Thoracic aorta (tissue), 2 donors: ENCODE data around the gene ZNRF3. TPM values are rescaled to one million over a fixed set of nuclear protein-coding genes. Genes with fewer than 3 reads are reported as not detected.
A peak's percentile ranks its signal among the peaks of the same experiment; 100 is the strongest.

Experiments
- ATAC-seq: fragments of 150-250 bp; one replicate; pipeline ENCODE4 v1.8.0; 2017; ENCODE audit warnings: low read depth; ENCODE audit not compliant: insufficient number of reproducible peaks, low FRiP score
- DNase-seq: peaks from one replicate; pipeline ENCODE4 v3.0.0-alpha.2; 2020; ENCODE audit warnings: low spot score
- H3K27ac ChIP-seq, 2 donors: fragments of 200-600 bp; sonication (generic); 1 replicate in 1 of 2; 2 replicates in 1 of 2; pipeline ENCODE4 v1.5.1; 2016; ENCODE audit warnings: mild to moderate bottlenecking in 2 of 2, moderate library complexity in 2 of 2
- H3K27me3 ChIP-seq: fragments of 200-600 bp; sonication (generic); replicated peaks from 2 replicates; pipeline ENCODE4 v1.6.0; 2016; ENCODE audit warnings: mild to moderate bottlenecking; ENCODE audit not compliant: insufficient read depth
- H3K36me3 ChIP-seq: fragments of 200-600 bp; sonication (generic); one replicate; pipeline ENCODE4 v1.5.1; 2016
- H3K4me1 ChIP-seq, 2 donors: fragments of 200-600 bp; sonication (generic); 1 replicate in 1 of 2; 2 replicates in 1 of 2; pipeline versions ENCODE4 v1.5.1 to v1.6.0; 2016; ENCODE audit warnings: low read depth in 2 of 2, mild to moderate bottlenecking in 1 of 2; ENCODE audit not compliant: control insufficient read depth in 1 of 2
- H3K4me3 ChIP-seq: fragments of 200-600 bp; sonication (generic); 2 replicates; pipeline ENCODE4 v1.5.1; 2016; ENCODE audit warnings: mild to moderate bottlenecking
- H3K9me3 ChIP-seq: fragments of 200-600 bp; sonication (generic); 2 replicates; pipeline ENCODE4 v1.5.1; 2016
- CTCF ChIP-seq: fragments of 200-600 bp; sonication (generic); IDR thresholded peaks from one replicate; pipeline ENCODE4 v1.5.1; 2019; ENCODE audit warnings: antibody characterized with exemption
- total RNA-seq, 2 donors: library from RNA; depleted of rRNA; stranded (reverse); fragments of >200 nt; gene quantifications; one replicate each; pipeline versions ENCODE4 v1.1.0 to v1.2.3, GENCODE V29; 2016

Gene ZNRF3
- total RNA-seq, 2 donors from 2014 or later = 17.2 to 23.1 TPM

DNA sequence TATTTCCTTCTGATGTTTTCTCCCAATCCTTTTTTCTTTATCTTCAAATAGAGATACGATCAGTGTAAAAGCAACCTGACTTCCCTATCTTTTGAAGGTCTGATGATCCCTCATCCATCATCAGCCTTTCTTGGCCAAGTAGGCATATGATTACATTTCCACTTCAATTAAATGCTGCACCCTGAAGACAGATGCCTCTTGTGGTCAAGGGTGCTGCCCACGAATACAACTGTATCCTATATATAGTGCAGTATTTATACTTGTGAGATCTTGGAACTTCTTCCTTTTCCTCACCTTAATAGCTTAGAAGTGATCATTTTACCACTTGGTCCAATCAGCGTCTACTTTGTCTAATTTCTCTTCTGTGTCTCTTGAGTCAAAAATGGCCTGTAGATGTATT, 9.3 kb upstream of the ZNRF3 start:
- Histone ChIP-seq H3K27me3 (no peaks in the 10 kb centered on the region), H3K9me3 (no peaks in the 10 kb centered on the region), H3K4me3 (no peak overlapping the region), H3K27ac (no peak overlapping the region), H3K36me3 (no peaks in the 10 kb centered on the region), H3K4me1 (no peaks in the 10 kb centered on the region)
- DNase-seq = no peak
- no peak for TF ChIP-seq CTCF
- ATAC-seq = no peak

GRCh38 chr22:28874811-28875320, 8.5 kb upstream of the ZNRF3 start:
- Histone ChIP-seq H3K9me3 (no peaks in the 10 kb centered on the region), H3K4me3 (no peak overlapping the region), H3K36me3 (no peaks in the 10 kb centered on the region), H3K27me3 (no peaks in the 10 kb centered on the region), H3K27ac (no peak overlapping the region), H3K4me1 (no peaks in the 10 kb centered on the region)
- DNase-seq (no peak), ATAC-seq (no peak)
- no peak for TF ChIP-seq CTCF

GRCh38 chr22:28882545-28882877, 861 bp upstream of the ZNRF3 start:
- DNase-seq = no peak
- peaks cover 5 to 30% of the 10 kb centered on the region in 2 donors for H3K4me1 ChIP-seq
- no peaks in the 10 kb centered on the region for H3K36me3 ChIP-seq
- peak overlapping the region; percentile 49 to 50 for H3K27ac ChIP-seq
- no peaks in the 10 kb centered on the region for H3K9me3 ChIP-seq
- no peak for TF ChIP-seq CTCF
- H3K27me3 ChIP-seq = no peaks in the 10 kb centered on the region
- H3K4me3 ChIP-seq = peak overlapping the region; percentile 89
- no peak for ATAC-seq

- Histone ChIP-seq H3K27me3 (no peaks in the 10 kb centered on the region), H3K9me3 (no peaks in the 10 kb centered on the region), H3K27ac (no peak overlapping the region), H3K4me3 (peak overlapping the region; percentile 89), H3K36me3 (no peaks in the 10 kb centered on the region), H3K4me1 (peaks cover 5 to 41% of the 10 kb centered on the region in 2 donors)
- ATAC-seq (peak; percentile 38), DNase-seq (no peak)
- no peak for TF ChIP-seq CTCF
These were observed 215 bp downstream of the ZNRF3 start for GRCh38 chr22:28883657-28883916.

DNA sequence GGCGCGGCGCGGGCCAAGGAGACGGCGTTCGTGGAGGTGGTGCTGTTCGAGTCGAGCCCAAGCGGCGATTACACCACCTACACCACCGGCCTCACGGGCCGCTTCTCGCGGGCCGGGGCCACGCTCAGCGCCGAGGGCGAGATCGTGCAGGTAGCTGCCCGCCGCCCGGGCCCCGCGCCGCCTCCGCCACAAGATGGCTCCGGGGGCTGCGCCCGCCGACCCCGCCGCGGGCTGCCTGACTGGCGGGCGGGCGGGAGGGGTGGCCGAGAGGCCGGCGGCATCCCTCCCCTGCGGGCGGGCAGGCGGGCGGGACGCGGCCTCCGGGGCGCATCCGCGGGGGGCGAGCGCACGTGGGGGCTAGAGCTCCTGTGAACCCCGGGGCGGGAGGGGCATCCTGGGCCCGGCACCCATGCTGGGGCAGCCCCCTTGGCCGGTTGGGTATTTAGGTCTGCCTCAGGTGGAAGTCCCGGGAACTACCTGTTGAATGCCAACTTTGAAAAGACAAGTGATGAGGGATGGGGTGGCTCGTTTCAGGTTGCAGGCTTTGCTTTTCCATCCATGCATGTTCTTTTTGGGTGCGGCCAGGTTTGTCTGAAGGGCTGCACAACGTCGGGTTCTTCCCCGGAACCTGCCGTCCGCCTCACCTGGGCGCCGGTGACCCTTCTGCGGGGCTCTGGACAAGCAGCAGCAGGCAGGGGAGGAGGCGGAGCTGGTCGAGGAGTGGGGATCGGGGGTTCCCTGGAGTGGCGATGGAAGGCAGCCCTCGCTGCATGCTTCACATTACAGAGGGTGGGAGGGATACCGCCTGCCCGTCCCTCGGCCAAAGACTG, 760 bp downstream of the ZNRF3 start:
- H3K27ac ChIP-seq = no peak overlapping the region
- DNase-seq = no peak
- H3K4me1 ChIP-seq = peaks cover 5 to 43% of the 10 kb centered on the region in 2 donors
- no peak for TF ChIP-seq CTCF
- ATAC-seq = no peak
- no peaks in the 10 kb centered on the region for H3K36me3 ChIP-seq
- H3K4me3 ChIP-seq = peak overlapping the region; percentile 89
- H3K9me3 ChIP-seq = no peaks in the 10 kb centered on the region
- H3K27me3 ChIP-seq = no peaks in the 10 kb centered on the region
